ENCODE data around the gene CCN5. TPM values are rescaled to one million over a fixed set of nuclear protein-coding genes. Genes with fewer than 3 reads are reported as not detected.
"Not testable (repeated sequence)": the region's sequence is repeated elsewhere in the genome, so short reads cannot be mapped to it uniquely, and the experiment has no call there.

The CCN5 gene
- total RNA-seq, 1 donor from 2014 or later, result 1.9 TPM

DNA sequence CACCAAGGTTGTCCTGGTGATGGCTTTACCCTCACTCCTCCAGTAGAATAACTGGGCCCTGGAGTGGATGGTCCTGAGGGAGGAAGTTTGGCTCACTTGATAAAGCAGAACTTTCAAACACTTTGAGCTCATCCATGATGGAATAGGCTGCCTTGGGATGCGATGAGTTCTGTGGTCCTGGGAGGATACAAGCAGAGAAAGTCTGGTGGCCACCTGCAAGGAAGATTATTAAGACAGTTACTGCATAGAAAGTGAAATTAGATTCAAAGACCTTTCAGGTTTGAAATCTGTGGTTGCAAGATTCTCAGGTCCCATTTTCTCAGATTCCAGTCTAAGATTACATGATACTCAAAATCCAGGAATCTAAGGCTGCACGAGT is 19.9 kb upstream of the CCN5 start:
- ATAC-seq, result no peak

DNA sequence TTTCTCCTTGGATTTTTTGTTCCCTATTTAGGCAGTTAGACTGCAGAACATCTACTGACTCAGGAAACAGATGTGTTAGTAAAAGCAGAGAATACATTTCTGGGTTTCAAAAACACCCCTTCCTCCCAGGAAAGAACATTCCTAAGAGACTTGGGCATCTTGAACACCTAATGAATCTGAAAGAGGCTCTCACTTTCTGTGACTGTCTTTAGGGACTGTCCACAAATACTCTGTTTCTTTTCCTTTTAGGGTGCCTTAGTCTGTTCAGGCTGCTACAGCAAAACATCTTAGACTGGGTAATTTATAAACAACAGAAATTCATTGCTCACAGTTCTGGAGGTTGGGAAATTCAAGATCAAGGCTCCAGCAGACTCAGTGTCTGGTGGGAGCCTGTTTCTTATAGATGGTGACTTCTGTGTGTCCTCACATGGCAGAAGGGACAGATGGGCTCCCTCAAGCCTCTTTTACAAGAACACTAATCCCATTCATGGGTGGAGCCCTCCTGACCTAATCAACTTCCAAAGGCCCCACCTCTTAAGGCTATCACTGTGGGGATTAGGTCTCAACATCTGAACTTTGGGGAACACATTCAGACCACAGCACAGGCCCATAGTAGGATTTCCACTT is 19.4 kb upstream of the CCN5 start:
- no peak for ATAC-seq

DNA sequence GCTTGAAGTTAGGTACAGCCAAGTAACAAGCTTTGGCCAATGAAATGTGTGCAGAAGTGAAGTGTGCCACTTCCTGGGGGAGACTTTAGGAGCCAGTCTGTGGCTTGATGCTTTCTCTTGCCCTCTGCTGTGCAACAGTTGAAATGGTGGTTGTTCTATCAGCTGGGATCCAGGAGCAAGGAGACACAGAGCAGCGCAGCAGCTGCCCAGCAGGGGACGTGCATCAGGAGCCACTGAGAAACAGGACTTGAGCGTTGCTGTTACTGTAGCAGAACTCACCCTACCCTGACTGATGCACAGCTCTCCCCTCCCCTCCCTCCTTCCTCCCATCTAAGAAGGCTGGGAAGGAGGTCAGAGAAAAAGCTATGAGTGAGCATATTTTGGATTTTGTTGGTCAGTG is 18.9 kb upstream of the CCN5 start:
- no peak for ATAC-seq

DNA sequence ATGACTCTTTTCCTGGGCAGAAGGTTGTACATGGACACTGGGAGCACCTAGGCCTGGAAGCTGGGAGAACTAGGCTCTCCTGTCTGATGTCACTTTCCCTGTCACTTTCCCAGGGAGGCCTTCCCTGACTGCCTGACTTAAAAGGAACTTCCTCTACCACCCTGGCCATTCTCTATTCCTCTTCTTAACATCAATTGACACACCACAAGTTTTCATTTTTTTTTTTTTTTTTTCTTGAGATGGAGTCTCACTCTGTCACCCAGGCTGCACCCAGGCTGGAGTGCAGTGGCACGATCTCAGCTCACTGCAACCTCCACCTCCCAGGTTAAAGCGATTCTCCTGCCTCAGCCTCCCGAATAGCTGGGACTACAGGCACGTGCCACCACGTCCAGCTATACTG is 18.1 kb upstream of the CCN5 start:
- not testable (repeated sequence) for ATAC-seq

DNA sequence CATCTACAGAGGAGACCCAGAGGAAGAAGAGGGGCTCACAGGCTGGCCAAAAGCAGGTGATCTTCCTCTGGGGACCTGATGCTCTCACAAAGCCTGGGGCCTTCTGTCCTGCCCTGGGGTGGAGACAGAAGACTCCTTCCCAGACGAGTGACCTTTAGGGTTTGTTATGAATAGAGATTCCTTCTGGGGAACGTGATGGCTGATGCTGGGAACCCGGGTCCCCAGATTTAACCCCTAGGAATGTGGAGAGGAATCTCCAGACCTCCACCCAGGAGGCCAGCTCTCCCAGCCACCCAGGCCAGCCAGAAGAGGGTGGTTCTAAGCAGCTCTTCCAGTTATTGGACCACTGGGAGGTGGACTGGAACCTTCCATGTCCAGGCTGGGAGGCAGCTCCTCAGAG is 16.8 kb upstream of the CCN5 start:
- no peak for ATAC-seq

DNA sequence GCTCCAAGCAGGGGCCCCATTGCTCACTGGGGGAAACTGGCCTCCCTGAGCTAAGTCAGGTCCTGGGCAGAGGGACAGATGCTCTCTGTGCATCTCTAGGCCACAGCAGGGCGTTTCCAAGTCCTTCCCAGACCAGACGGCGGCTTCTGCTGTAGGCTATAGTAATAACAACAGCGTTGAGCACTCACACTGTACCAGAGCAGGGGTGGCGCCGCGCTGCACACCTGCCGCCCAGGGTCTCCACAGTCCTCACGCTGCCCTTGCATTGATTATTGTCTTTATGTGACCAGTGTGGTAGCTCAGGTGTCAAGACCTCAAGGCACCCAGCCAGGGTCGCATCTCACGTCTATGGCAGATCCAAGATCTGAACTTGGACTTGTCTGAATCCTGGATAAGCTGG is 14.9 kb upstream of the CCN5 start:
- no peak for ATAC-seq

DNA sequence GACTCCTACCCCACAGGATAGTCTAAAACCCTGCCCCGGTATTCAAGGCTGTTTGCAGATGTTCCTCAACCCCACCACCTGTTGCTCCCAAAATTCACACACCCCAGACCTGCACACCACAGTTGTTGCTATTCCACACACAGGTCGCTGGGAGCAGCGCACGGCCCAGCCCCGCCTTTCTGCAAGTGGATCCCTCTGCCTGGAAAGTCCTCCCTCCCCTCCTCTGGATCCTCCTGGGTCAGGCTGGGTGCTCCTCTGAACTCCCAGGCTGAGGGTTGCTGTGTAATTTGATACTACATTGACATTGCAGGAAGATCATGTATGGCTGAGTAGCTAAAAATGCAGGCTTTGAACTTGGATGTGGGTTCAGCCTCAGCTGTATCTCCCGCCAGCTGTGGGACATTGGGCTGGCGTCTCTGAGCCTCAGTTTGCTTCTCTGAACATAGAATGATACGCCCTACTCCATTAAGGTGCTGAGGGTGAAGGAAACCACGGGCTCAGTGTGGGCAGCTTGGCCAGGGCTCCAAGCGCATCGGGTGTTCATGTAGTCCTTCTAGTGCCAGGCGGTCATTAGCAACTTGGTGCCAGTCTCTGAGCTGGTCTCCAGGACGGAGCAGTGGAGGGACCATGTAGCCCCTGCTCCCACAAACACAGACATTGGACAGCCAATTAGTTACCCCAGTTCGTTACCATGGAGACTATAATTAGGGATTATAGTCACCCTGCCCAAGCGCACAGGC is 13.9 kb upstream of the CCN5 start:
- no peak for ATAC-seq

DNA sequence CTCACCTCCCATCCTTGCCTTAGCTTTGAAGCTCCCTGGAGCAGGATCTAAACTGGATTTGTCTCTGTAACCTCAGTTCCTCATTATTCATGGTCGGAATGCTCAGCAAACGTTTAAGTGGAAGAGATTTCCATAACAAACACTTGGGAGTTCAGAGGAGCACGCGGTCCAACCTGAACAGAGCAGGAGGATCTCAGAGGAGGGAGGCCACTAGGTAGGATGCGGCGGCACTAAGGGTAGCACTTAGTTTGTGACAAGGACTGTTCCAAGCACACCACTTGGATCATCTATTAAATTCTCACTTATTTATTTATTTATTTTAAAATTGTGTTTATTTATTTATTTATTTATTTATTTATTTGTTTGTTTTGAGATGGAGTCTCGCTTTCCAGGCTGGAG is 13.3 kb upstream of the CCN5 start:
- ATAC-seq, result no peak

DNA sequence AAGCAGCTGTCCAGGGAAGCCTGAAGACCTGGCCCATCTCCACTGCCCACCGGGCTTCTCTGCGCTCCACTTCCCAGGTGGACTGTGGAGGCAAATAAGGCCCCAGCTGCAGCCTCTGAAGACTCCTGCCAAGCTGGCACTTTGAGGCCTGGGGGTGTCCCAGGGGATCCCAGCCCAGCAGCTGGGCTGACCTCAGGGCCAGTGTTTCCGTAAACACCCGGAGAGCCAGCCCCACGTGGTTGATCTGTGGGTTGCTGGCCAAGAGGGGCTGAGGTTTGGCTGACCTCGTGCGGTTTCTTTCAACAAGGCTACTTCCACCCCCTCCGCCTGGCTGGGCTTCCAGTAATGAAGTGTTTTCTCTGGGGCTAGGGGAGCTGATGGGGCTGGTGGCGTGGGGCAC is 12.4 kb upstream of the CCN5 start:
- ATAC-seq, result peak; percentile 42

DNA sequence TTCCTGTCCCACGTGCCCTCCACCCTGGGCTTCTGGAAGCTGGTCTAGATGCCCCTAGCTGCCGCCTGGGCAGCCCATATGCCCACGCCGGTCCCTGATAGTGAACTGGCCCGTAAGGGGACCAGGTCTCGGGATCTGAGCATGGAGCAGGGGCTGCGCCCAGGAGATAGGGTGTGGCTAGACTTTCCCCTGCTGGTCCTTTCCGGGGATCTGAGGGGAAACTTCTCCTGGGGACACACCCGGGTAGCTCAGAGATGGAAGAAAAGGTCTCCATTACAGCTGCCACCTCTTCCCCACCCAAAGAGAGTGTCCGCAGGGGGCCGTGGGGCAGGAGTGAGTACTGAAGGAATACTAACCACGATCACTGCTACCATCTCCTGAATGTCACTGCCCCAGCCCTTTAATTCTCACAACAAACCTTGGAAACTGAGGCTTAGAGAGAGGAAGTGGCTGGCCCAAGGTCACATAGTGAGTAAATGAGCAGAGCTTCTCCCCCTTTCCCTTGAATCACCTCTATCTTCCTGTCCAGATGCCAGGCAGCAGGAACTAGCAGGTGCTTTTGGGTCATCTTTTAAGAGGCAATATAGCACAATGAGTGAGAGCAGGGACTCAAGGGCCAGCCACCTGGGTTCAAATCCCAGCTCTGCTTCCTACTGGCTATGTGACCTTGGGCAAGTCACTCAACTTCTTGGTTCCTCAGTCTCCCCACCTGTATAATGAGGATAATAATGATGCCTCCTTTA is 11.8 kb upstream of the CCN5 start:
- no peak for ATAC-seq

DNA sequence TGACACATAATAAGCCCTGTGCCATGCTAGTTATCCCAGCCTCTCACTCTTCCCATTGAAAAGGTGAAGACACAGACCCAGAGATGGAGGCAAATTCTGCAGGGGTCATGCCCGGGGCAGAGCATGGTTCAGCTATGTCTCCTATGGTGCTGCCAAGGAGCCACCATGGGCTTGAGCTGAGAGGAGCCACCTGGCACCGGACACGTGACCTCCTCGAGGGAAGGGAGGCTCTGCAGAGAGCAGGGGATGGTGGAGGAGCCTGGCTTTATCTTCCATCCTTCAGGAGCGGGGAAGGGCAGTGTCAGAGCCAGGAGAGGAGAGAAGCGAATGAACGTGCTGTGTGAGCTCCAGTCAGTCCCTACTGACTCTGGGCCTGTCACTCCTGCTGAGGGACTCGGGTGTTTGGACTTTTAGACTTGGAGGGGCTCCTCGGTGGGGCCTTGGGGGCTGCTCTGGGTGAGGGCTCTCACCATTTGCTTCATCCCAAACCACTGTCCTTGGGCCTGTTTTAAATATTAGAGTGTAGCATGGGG is 11.1 kb upstream of the CCN5 start:
- ATAC-seq, result no peak

DNA sequence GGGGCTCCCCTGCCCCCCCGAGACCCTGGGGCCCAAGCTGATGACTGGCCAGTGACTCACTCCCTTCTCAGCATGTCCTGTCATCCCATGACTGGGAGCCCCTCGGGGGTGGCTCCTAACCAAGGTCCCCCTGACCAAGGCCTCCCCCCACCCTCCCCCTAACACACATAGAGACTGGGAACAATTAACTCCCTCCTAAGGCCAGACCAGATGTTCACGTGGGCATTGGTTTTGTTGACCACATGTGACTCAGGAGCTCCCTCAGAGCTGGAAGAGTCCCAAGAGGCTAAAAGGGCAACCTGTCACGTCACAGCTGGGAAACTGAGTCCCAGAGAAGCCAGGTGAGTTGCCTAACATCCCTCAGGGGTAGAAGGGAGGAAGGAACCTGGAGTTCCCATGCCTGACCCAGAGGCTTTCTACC is 10.6 kb upstream of the CCN5 start:
- no peak for ATAC-seq

DNA sequence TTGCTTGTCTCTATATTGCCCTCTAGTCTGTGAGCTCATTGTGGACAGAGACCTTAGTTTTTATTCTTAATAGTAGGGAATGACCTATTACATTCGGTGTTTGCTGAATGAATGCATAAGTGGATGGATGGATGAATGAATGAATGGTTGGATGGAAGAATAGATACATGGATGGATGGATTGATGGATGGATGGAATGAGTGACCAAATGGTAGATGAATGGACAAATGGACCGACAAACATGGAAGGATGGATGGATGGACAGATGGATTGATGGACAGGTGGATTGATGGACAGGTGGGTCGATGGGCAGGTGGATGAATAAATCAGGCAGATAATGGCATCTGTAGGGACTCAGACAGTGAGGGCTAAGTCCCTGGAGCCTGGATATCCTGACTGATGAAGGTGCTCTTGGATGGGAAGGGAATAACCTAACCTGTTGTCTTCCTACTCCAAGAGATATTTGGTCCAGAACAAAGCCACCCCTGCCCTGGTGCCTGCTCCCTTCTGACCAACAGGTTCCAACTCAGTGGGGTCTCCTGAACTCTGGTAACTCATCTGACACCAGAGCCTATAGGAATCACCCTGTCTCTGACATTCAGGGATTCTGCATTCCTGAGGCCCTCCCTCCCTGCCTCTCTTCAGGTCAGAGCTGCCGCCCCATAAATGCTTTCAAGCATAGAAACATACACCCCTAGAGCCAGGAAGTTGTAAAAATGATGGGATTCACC is 9.6 kb upstream of the CCN5 start:
- ATAC-seq, result no peak

DNA sequence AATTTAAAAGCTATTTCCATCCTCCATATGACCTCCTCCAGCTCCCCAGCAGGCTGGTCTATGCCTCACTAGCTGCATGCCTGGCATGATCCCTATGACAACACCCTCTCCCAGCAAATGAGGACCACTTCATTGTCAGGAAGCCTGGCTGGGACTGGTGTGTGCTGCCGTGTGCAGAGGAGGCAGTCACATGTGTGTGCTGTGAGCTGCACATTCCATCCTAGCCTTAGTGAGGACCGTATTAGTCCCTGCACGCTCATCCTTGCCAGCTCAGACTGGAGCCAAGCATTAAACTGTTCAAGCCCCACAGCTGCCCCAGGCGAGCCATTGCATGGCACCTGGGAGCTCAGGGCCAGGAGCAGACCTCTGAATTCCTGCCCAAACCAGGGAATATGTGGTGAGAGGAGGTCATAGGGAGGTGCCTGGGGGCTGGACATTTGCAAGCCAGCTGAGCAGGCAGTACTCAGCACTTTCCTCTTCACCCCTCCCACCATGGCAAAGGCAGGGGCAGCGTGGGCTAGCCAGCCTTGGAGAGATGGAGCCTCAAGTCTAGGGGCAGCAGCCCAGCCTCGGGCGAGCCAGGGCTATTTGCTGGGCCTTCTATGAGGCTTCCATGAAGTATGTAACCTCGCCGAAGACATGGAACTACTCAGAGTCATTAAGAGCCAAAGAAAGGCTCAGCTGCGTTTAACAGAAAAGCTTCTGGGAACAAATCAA is 8.7 kb upstream of the CCN5 start:
- peak; percentile 27 for ATAC-seq

DNA sequence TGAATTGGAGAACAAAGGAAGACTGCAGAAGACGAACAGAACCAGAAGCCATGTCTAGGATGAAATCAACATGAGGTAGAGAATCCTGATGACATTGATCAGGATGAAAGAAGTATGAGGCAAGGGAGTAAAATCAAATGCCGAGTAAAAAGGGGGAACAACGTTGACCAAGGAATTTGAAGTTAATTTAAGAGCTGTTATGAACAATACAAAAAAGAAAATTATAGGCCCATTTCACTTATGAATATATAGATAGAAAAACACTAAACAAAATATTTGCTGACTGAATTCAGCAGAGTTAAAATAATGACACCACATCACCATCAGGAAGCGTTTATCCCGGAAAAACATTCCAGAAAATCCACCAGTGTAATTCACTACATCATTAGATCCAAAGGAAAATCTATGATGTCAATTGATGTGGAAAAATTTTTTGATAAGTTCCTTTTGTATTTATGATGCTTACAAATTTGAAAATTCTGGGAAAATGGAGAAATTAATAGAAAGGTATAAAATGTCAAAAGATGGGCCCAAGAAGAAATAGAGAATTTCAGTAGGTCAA is 8.1 kb upstream of the CCN5 start:
- ATAC-seq, result no peak

DNA sequence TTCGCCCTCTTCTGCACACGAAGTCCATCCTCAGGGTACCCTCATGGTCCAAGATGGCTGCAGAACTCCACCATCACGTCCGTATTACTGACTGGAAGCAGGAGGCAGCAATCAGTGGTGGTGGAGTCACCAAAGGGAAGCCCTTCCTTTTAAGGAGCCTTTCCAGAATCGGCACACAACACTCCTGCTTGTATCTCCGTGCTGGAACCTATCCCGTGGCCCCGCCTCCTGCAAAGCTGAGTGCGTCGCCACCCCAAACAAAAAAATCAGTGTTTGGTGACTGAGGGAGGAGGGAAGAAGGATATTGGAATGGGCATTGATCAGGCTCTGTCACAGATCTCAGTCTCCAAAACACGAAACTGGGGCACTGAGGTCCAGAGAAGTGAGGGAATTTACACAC is 5.8 kb upstream of the CCN5 start:
- ATAC-seq, result no peak

DNA sequence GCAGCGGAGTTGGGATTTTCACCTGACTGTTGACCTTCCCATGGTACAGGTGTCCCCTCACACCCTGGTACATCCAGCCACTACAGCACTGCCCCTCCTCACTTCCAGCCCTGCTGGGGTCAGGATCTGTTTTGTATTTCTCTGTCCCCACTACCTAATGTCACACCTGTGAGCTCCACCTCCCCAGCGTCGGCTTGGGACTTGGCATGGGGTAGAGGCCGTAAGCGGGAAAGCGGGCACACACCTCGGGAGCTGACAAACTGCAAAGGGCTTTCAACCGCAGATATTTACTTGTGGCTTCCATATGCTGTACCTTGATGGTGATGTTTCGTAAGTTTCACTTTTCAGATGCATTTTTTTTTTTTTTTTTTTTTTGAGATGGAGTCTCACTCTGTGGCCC is 5.4 kb upstream of the CCN5 start:
- ATAC-seq, result no peak

DNA sequence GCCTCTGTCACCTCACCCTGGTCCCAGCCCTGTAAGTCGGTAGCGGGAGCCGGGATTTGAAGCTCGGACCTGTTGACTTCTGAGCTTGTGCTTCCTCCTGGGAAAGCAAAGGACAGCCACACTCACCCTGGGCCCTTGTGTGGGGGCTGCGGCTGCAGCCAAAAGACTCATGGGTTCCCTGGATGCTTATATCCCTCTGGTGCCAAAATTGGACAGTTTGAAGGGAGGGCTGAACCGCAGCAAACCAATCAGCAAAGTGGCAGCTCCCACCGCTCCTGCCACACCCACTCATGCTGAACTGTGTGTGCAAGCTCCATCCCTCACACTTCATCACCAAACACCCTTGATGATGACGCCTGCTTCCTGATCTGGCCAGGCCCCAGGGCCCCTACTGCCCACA is 3.9 kb upstream of the CCN5 start:
- no peak for ATAC-seq

DNA sequence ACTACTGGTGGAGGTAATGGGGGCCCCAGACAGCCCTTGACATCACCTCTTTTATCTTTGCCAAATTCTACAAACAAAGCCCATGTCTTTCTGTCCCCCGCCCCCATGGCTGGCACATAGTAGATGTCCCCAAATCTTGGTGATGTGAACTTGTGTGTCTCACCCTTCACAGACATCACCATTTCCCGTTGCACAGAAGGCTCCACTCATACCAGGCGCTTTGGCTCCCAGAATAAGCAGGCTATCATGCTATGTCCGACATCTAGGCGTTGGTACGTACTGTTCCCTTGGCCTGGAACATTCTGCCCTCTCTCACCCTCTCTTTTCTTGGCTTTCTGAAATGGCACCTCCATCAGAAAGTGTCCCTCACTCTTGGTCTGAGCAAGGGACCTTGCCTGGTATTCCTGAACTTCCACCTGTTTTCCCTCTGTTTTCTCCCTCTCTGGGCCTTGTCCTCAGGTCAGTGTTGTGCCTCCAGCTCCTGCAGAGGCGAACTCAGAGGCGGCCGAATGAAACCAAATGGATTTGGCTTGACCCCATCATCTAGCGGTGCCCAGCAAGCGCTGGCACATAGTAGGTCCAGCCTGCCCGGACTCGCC is 968 bp upstream of the CCN5 start:
- ATAC-seq, result no peak

DNA sequence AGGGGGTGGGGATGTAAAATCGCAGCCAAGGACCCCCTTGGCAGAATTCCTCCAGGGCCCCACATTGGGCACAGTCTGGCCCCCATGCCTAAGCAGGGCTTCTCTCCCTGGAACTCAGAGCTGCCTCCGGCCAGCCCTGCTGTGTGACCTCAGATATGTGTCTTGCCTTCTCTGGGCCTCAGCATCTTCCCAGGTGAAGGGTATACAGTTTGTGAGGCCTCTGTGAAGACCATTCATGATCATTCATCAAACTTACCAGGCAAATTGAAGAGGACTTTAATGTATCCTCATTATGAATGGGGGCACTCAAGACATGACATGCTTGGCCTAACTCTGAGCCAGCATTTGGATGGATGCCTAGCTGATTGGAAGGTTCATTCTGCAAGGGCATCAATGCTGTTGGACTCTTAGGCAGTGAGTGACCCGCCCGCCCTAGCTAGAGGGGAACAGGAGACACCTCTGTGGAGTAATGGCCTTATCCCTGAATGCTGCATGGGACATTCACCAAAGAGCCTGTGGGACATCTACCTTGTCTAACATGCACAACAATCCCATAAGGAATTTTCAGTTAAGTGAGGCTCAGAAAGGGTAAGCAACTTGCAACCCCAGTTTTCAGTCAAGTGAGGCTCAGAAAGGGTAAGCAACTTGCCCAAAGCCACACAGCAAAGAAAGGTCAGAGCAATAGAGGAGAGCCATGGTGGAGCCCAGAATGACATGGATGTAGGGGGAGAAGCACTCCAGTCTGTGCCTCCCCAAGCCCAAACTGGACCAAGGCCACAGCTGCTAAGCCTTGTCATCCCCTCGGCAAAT is 535 bp downstream of the CCN5 start:
- ATAC-seq, result no peak
